Stomach smooth muscle (tissue), 2 donors: ENCODE data around the gene MTARC2.
"Not testable (repeated sequence)": the region's sequence is repeated elsewhere in the genome, so short reads cannot be mapped to it uniquely, and the experiment has no call there.

Experiments used
- H3K27ac ChIP-seq: one replicate; pipeline ENCODE4 v1.7.0; 2013; ENCODE audit warnings: mild to moderate bottlenecking, low read length, inconsistent platforms
- H3K27me3 ChIP-seq, 2 donors: one replicate each; pipeline ENCODE4 v1.7.0; 2013; ENCODE audit warnings: low read length in 2 of 2; ENCODE audit not compliant: insufficient read depth in 2 of 2, control insufficient read depth in 1 of 2
- H3K36me3 ChIP-seq, 2 donors: one replicate each; pipeline ENCODE4 v1.7.0; 2013; ENCODE audit warnings: low read length in 2 of 2; ENCODE audit not compliant: control insufficient read depth in 2 of 2, insufficient read depth in 2 of 2
- H3K4me1 ChIP-seq: one replicate; pipeline ENCODE4 v1.7.0; 2013; ENCODE audit warnings: low read length; ENCODE audit not compliant: control insufficient read depth, insufficient read depth
- H3K4me3 ChIP-seq, 2 donors: one replicate each; pipeline ENCODE4 v1.7.0; 2013; ENCODE audit warnings: low read length in 2 of 2
- H3K9ac ChIP-seq, 2 donors: one replicate each; pipeline ENCODE4 v1.7.0; 2013; ENCODE audit warnings: low read length in 2 of 2, mild to moderate bottlenecking in 1 of 2
- H3K9me3 ChIP-seq, 2 donors: one replicate each; pipeline ENCODE4 v1.7.0; 2013; ENCODE audit warnings: low read length in 2 of 2; ENCODE audit not compliant: control insufficient read depth in 2 of 2
- donor health status: healthy.
- donor health status: Pancreatic carcinoma.

Gene MTARC2

DNA sequence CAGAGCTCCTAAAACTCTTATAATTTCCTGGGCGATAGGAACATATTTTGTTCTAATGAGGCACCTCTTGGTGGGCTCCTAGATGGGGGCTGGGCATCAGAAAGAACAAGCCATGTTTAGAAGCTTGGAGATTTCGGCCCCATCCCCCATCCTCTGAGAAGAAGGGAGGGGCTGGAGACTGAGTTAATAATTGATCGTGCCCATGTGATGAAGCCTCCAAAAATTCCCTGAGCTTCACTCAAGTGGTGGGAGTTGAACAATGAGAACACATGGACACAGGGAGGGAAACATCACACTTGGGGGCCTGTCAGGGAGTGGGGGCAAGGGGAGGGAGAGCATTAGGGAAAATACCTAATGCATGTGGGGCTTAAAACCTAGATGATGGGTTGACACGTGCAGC, 39.9 kb upstream of the MTARC2 start:
- H3K27me3 ChIP-seq = peaks cover 2 to 3% of the 10 kb centered on the region in 2 donors
- H3K36me3 ChIP-seq = no peaks in the 10 kb centered on the region
- H3K4me3 ChIP-seq = no peak overlapping the region
- no peaks in the 10 kb centered on the region for H3K4me1 ChIP-seq
- H3K27ac ChIP-seq = no peak overlapping the region
- no peak overlapping the region for H3K9ac ChIP-seq
- no peaks in the 10 kb centered on the region for H3K9me3 ChIP-seq

GRCh38 chr1:220708936-220709801, 39.0 kb upstream of the MTARC2 start:
- Histone ChIP-seq H3K27me3 (peaks cover 2 to 3% of the 10 kb centered on the region in 2 donors), H3K27ac (no peak overlapping the region), H3K9ac (no peak overlapping the region), H3K4me1 (no peaks in the 10 kb centered on the region), H3K9me3 (no peaks in the 10 kb centered on the region), H3K36me3 (no peaks in the 10 kb centered on the region), H3K4me3 (no peak overlapping the region)

DNA sequence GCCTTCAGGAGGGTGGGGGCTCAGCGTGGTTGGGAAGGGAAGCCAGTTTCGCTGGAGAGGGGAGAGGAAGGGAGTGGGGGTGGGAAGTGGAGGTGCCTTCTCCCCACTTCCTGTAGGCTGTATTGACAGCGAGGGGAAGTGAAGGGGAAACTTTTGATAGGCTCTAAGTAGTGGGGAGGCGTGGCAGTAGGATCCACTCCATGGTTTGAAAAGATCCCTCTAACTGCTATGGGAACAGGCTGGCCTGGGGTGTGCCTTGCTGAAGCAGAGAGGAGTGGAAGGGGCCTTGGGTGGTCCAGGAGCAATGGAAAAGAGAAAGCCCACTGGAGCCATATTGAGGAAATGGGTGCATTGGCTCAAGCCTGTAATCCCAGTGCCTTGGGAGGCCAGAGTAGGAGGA, 37.8 kb upstream of the MTARC2 start:
- Histone ChIP-seq H3K4me3 (no peak overlapping the region), H3K27me3 (peaks cover 2 to 3% of the 10 kb centered on the region in 2 donors), H3K9me3 (no peaks in the 10 kb centered on the region), H3K9ac (no peak overlapping the region), H3K27ac (no peak overlapping the region), H3K4me1 (no peaks in the 10 kb centered on the region), H3K36me3 (no peaks in the 10 kb centered on the region)

- Histone ChIP-seq H3K9me3 (no peaks in the 10 kb centered on the region), H3K27me3 (peaks cover 2 to 3% of the 10 kb centered on the region in 2 donors), H3K9ac (no peak overlapping the region), H3K4me3 (no peak overlapping the region), H3K27ac (no peak overlapping the region), H3K4me1 (no peaks in the 10 kb centered on the region), H3K36me3 (no peaks in the 10 kb centered on the region)
Measured at GRCh38 chr1:220711056-220711809, 36.9 kb upstream of the MTARC2 start.

GRCh38 chr1:220715986-220716385, 32.1 kb upstream of the MTARC2 start:
- not testable (repeated sequence) for H3K36me3 ChIP-seq, H3K4me1 ChIP-seq, H3K27me3 ChIP-seq, H3K27ac ChIP-seq, H3K9me3 ChIP-seq, H3K4me3 ChIP-seq, H3K9ac ChIP-seq

DNA sequence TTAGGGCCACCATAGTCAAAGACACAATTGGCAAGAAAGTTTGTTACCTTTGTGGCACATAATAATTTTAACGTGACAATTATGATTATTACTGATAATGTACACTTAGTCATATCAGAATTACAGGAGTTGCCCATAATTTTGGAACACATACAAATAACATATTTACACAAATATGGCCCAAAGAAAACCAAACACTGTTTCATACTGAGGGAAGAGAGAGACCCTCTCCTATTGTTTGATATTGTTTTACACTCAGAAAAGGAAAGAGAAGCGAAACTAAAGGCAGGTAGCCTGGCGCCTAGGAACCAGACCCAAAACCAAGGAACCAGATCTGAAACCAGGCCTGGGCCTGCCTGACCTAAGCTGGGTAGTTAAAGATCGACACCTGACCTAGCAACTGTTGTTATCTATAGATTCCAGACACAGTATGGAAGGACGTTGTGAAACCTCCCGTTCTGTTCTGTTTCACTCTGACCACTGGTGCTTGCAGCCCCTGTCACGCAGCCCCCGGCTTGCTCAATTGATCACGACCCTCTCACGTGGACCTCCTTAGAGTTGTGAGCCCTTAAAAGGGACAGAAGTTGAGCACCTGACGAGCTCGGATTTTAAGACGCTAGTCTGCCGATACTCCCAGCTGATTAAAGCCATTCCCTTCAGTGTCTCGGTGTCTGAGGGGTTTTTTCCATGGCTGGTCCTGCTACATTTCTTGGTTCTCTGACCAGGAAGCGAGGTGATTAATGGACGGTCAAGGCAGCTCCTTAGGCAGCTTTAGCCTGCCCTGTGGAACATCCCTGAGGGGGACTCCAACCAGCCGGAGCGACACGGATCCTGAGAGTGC, 30.1 kb upstream of the MTARC2 start:
- Histone ChIP-seq H3K27ac (no peak overlapping the region), H3K36me3 (no peaks in the 10 kb centered on the region), H3K4me1 (no peaks in the 10 kb centered on the region), H3K9me3 (no peaks in the 10 kb centered on the region), H3K27me3 (peaks cover 0 to 3% of the 10 kb centered on the region in 2 donors), H3K4me3 (no peak overlapping the region), H3K9ac (no peak overlapping the region)

GRCh38 chr1:220721266-220721665, 26.9 kb upstream of the MTARC2 start:
- not testable (repeated sequence) for H3K36me3 ChIP-seq, H3K4me1 ChIP-seq, H3K9me3 ChIP-seq, H3K9ac ChIP-seq, H3K27me3 ChIP-seq, H3K4me3 ChIP-seq, H3K27ac ChIP-seq

GRCh38 chr1:220726634-220727033, 21.5 kb upstream of the MTARC2 start:
- peaks cover 0 to 3% of the 10 kb centered on the region in 2 donors for H3K27me3 ChIP-seq
- H3K27ac ChIP-seq = no peak overlapping the region
- H3K36me3 ChIP-seq = no peaks in the 10 kb centered on the region
- H3K9me3 ChIP-seq = peaks cover 0 to 2% of the 10 kb centered on the region in 2 donors
- H3K4me3 ChIP-seq = no peak overlapping the region
- no peak overlapping the region for H3K9ac ChIP-seq
- H3K4me1 ChIP-seq = no peaks in the 10 kb centered on the region

DNA sequence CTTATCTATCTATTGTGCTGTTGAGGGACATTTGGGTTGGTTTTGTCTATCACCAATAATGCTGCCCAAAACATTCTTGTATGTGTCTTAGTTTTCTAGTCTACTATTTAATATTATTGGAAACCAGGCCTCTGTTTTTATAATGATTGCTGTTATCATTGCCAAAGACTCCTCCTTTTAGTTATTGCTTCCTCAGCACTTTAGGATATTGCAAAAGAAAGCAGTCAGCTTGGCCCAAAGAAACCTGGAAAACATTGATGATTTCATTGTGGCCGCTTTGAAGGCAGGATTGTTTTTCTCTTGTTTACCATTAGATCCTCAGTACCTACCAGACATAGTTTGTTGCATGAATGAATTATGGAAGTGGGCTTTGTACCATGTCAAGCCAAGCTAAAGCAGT, 20.6 kb upstream of the MTARC2 start:
- H3K27ac ChIP-seq = no peak overlapping the region
- H3K36me3 ChIP-seq = no peaks in the 10 kb centered on the region
- peaks cover 0 to 3% of the 10 kb centered on the region in 2 donors for H3K27me3 ChIP-seq
- H3K9me3 ChIP-seq = peaks cover 0 to 2% of the 10 kb centered on the region in 2 donors
- no peak overlapping the region for H3K4me3 ChIP-seq
- H3K9ac ChIP-seq = no peak overlapping the region
- peaks cover 2% of the 10 kb centered on the region for H3K4me1 ChIP-seq

DNA sequence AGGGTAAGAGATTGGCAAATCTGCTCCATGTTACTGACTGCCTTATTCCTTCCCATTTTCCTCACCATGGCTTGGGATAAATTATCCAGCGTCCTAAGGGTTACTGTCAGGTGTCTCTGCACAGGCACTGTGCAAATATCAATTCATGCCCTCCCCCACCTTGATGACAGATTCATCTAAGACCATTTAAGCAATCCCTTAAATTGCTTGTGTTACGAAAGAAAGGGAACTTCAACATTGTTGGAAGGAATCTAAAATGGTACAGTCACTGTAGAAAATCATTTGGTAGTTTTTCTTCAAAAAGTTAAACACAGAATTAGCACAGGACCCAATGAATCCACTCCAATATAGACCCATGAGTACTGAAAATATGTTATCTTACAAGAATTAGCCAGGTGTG, 17.6 kb upstream of the MTARC2 start:
- Histone ChIP-seq H3K9me3 (no peaks in the 10 kb centered on the region), H3K27me3 (peaks cover 0 to 3% of the 10 kb centered on the region in 2 donors), H3K9ac (no peak overlapping the region), H3K4me3 (no peak overlapping the region), H3K27ac (no peak overlapping the region), H3K36me3 (no peaks in the 10 kb centered on the region), H3K4me1 (peaks cover 3% of the 10 kb centered on the region)
